GM13977 (cell line): ENCODE results near the gene TBATA.

Experiments
- DNase-seq: peaks from one replicate; pipeline ENCODE4 v3.0.0; 2012; ENCODE audit warnings: low spot score
- CTCF ChIP-seq: IDR thresholded peaks from 2 replicates; pipeline ENCODE4 v1.5.1; 2012; ENCODE audit warnings: mild to moderate bottlenecking, control low read depth; ENCODE audit not compliant: insufficient read depth; ENCODE audit errors: extremely low read depth, missing control alignments
- in situ Hi-C: fragments of 300-500 bp; cut with MboI; formaldehyde crosslinking; loops from one replicate; pipeline ENCODE4 v1.12.0; 2022; ENCODE audit warnings: low sequenced_read_pairs, low pct_unique_long_range_greater_than_20kb, mixed read lengths, inconsistent platforms; ENCODE audit not compliant: unreplicated experiment

TBATA gene

GRCh38 chr10:70810967-70811366 lies 25.8 kb upstream of the TBATA start:
- in situ Hi-C loops, result loop anchor here (10.0 kb wide), 1 partner anchor 64 kb away; no protein-coding TSS in a partner anchor
- no peak for DNase-seq
- no peak for TF ChIP-seq CTCF

GRCh38 chr10:70809726-70810125 lies 24.5 kb upstream of the TBATA start:
- TF ChIP-seq CTCF, result no peak
- no peak for DNase-seq
- in situ Hi-C loops, result loop anchor here (10.0 kb wide), 1 partner anchor 65 kb away; no protein-coding TSS in a partner anchor

GRCh38 chr10:70809011-70809611 lies 23.9 kb upstream of the TBATA start:
- no peak for TF ChIP-seq CTCF
- DNase-seq, result no peak
- in situ Hi-C loops, result no loop called here

GRCh38 chr10:70807556-70807955 lies 22.4 kb upstream of the TBATA start:
- TF ChIP-seq CTCF, result no peak
- in situ Hi-C loops, result no loop called here
- DNase-seq, result no peak

GRCh38 chr10:70806841-70807240 lies 21.7 kb upstream of the TBATA start:
- in situ Hi-C loops, result no loop called here
- no peak for DNase-seq
- no peak for TF ChIP-seq CTCF

GRCh38 chr10:70805619-70806215 lies 20.5 kb upstream of the TBATA start:
- in situ Hi-C loops, result no loop called here
- no peak for TF ChIP-seq CTCF
- DNase-seq, result no peak

- in situ Hi-C loops, result no loop called here
- TF ChIP-seq CTCF, result no peak
- DNase-seq, result no peak
Measured at GRCh38 chr10:70804421-70804808, 19.2 kb upstream of the TBATA start.
